Retina (tissue), 1 donor: ENCODE measurements around the gene MAL.

Source experiments
- DNase-seq: peaks from one replicate; pipeline ENCODE4 v3.0.0-alpha.2; 2016

Gene MAL

GRCh38 chr2:94996305-94997100, 29.0 kb upstream of the MAL start:
- peak; percentile 89 for DNase-seq

DNA sequence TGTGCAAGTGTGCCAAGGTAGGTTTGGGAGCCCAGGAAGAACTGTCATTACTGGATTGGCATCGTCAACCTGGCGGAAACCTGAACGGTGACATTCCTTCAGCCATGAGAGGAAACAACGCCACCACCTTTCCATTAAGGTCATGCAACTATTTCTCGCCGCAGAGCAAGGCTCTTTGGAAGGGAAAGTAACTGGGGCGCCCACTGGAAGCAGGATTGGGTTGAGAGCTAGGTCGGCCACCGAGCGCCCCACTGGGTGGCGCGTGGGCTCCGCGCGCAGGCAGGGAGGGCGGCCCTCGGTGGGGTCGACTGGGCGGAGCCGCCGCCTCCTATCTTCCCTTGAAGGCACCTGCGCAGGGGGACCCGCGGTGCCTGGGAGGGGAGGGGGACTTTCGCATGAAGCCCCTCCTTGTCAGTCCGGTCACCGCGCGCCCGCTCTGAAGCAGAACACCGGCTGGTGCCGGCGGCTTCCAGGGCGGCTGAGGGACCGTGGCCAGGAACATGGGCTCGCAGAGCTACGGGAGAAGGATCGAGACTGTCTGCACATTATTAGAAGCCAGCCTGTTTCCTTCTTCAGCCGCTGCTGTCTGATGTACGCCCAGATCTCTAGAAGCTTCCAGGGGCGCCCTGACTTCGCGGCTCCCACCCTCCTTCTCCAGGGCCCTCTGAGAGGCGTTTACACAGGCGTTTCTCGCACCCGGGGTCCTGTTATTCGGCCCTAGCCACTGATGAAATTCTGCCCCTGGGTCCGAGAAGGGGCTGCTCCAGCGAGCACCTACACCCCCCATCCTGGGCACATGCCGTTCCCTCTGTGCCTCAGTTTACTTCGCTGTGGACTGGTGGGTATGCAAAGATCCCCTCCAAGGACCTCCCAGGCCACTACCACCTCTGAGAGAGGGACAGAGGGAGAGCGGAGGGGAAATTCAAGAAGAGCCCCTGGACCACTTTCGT, 27.3 kb upstream of the MAL start:
- DNase-seq, result peak; percentile 59

- DNase-seq, result no peak
Measured at GRCh38 chr2:94999431-94999883, 26.1 kb upstream of the MAL start.

GRCh38 chr2:95001051-95001562, 24.4 kb upstream of the MAL start:
- no peak for DNase-seq

GRCh38 chr2:95001701-95002100, 23.8 kb upstream of the MAL start:
- DNase-seq, result no peak

DNA sequence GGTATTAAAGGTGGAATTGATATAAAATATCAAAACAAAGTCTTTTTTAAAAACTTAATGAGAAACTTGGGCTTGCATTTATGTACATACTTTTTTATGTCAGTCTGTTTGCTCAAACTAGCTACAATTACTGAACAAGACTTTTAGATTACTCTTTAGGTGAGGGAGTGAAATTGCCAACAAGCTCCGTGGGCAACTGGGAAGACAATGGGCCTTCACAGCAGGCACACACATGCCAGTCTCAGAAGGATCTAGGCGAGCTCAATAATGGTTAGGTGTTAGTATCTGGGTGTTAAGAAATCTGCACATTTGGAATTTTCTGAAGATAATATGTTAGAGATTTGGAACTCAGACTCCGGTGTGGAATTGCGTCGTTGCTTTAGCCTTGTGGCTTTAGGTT, 23.0 kb upstream of the MAL start:
- DNase-seq, result no peak

DNA sequence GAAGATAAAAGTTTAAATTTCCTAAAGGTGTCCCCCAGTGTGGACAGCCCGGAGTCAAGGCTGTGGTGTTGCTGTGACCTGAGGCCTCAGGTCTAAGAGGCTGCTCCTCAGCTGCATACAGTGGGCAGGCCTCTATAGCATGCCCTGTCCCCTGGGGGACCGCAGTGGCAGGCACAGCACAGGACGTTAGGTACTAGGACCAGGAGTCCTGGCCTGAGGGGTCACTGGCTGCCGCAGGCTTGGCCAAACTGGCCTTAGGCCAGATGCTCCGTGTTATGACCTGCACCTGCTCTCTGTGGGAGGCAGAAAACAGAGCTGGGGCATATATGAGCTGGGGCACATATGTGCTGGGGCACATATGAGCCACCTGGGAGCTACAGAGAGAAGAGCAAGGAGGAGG, 21.2 kb upstream of the MAL start:
- DNase-seq, result no peak

DNA sequence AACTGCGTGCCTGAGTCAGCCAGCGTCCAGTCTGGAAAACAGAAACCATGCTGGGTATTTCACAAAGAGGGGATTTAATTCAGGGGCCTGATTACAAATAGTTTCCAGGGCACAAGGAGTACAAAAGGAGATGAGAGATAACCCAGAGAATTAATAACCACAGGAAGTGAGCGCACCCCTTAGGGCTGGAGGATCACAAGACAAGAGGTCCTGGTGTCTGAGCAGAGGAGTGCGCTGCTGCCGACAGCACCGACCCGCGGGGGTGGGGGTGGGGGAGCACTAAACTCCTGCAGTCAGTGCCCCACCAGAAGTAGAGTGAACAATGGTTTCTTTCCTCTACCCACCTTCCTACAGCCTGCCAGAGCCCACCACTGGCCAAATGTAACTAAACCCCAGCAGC, 20.8 kb upstream of the MAL start:
- no peak for DNase-seq

DNA sequence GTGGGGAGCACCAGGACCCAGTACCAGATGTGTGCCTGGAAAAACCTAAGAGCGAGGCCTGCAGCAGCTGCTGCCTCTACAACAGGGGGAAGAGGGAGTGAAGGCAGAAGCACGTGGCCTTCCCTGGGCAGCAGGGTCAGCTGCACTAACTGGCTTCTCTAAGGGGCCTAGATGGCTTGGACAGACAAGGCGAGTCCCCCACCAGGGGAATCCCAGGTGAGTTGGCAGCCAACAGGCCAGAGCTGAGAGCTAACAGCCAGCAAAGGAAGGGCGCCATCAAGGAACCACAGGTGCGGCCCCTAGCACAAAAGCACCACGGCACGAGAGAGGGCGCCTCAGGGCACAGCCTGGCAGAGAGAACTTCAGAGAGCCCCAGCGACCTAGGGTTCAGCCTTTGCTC, 19.8 kb upstream of the MAL start:
- DNase-seq, result no peak

- no peak for DNase-seq
Measured at GRCh38 chr2:95006588-95006987, 18.9 kb upstream of the MAL start.

- no peak for DNase-seq
Measured at GRCh38 chr2:95007031-95007609, 18.4 kb upstream of the MAL start.

DNA sequence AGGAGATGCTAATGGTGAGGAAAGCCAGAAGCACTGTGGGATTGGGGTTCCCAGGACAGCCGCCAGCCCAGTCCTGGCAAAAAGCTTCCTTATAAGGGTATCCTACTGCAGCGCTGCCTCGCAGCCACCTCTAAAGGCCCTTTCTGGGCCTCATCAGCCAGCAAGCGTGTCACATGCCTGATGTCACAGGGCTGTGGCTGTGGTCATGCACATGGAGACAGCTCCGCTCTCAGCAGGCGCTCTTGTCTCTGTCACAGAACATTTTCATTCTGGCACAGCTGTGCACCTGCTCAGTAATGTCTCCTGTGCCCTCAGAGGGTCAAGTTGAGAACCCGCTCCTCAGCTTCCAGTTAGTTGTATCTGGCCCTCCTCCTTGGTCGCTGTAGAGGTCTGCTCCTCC, 17.7 kb upstream of the MAL start:
- DNase-seq, result peak; percentile 75

DNA sequence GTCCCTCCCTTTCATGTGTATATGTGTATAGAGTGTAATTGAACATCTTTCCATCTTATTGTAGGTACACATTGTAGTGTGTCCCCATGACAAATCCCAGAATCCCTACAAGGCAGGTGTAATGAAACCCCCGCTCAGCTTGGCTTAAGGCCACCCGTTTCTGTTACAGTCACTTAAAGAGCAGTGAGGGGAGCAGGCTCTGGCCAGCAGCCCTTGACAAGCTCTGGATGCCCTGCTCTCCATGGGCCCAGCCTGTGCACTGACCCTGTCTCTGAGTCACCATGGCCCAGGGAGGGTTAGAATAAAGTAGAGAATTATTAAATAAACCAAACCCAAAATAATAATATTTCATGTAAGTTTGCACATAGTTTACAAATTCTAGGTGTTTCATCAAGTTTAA, 17.2 kb upstream of the MAL start:
- DNase-seq, result no peak

GRCh38 chr2:95008996-95009395, 16.5 kb upstream of the MAL start:
- no peak for DNase-seq

GRCh38 chr2:95009412-95009811, 16.1 kb upstream of the MAL start:
- DNase-seq, result no peak

DNA sequence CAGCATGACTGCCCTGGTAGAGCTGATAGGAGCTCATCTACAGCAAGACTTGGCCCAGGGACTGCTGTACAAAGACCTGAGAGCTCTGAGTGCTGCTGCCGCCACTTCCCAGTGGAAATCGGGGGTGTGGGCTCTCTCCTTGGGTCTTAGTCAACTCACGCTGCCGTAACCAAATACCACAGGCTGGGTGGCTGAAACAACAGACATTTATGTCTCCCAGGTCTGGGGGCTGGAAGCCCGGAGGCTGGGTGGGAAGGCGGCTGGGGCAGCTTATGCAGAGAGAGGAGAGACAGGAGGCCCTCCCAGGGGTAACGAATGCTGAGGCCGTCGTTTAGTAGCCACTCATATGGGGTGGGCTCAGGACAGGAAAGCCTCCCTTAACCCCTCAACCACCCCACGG, 15.4 kb upstream of the MAL start:
- DNase-seq, result no peak

GRCh38 chr2:95010718-95011117, 14.8 kb upstream of the MAL start:
- no peak for DNase-seq

DNA sequence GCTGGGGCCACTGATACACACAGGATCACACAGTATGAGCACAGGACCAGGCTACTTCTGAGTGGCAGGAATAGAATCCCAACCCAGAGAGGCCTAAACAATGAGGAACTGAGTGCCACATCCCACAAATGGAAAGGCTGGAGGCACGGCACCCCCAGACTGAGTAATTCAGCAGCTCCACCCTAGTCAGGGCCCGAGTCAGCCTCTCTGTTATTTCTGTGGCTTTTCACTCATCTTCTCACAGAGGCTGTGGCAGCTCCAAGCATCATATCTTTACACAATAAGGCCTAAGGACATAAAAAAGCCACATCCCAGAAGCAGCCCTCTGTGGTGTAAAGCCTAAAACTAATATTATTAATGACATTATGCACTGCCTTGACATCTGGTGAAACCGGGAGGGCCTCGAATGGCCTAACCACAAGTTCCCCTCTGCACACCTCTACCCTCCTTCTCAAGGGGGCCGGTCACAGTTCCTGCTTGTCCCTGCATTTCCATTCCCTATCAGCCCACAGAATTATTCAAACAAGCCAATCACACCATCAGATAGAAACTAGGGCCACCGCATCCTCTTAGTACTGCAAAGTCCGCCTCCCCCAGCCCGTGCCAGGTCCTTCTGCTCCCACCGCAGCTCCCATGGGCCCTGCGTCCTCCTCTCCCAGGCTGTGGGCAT, 12.5 kb upstream of the MAL start:
- DNase-seq, result no peak

DNA sequence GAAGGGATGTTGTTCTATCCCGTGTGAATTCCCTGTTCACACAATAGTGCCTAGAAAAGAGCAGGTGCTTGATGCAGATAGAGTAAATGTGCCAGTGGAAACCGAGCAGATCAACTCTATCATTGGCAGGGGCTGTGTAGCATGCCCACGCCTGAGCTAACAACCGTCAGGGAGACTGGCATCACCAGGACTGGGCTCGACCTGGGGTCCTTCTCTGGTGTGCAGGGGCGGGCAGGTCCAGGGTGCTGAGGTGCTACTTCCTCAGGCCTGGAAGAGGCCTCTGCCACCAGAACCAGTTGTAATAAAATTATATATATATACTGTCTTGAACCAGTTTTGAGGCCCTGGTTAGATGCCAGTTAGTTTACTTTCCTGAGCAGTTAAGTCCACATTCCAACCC, 11.8 kb upstream of the MAL start:
- DNase-seq, result no peak

GRCh38 chr2:95014126-95014708, 11.3 kb upstream of the MAL start:
- DNase-seq, result no peak

GRCh38 chr2:95015261-95015912, 10.1 kb upstream of the MAL start:
- DNase-seq, result no peak

DNA sequence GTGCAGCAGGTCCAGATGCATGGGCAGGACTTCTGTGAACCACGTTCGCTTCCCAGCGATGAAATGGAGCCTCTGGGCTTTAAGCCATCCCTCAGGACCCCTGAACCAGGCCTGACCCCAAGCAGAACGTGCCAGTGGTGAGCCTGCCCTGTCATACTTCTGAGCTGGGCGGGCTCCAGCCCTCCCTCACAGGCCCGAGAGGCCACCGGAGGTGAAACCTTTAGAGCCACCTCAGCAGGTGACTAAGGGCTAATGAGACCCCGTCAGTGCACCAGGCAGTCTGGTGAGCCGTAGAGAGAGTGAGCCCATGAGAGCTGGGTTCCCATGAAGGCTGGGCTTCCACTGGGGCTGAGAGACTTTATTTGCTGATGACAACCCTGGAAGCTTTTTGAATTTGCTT, 8.9 kb upstream of the MAL start:
- DNase-seq, result no peak
